ENCODE data around the gene NFASC.
A peak's percentile ranks its signal among the peaks of the same experiment; 100 is the strongest.

The NFASC gene

DNA sequence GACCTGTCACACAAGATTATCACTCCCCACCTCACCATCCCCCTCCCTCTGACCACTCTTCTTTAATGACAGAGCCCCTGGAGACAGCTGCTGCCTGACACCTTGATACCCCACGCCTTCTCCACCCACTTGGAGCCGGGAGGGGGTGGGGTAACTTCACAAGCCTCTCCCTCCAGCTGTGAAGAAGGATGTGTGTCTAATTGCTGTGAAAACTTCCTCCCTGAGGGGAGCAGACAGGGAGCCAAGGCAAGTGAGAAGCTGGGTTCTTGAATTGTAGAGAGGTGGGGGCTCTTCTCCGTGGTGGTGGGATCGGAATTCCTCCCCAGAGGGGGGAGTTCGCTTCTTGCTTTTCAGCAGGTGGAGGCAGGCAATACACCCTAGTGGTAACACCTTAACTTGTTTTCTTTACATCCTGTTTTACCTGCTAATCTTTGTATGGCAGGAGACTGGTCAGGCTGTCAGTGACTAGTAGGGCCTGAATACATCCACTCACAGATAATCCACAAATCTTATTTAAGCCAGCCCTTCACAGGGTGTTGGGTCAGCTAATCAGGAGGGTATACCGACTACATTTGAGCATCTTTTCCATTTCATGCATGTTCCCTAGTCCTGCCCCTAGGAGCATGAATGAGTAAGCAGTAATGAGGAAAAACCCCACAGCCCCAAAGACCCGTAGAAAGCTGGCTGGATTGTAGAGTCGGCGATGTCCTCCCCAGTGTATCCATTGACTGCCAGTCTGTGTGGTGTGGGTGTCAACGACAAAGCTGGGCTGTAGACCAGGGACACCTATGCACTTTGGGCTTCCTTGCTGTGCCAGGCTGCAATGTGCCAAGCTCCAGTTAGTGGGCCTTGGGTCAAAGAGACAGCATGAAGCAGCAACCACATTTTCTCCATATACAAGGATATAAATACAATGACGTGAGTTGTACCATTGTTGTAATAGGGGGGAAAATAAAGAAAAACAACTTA is 57.3 kb downstream of the NFASC start:
- DNase-seq (ENCODE audit: low read depth, low spot score), result peak; percentile 56

DNA sequence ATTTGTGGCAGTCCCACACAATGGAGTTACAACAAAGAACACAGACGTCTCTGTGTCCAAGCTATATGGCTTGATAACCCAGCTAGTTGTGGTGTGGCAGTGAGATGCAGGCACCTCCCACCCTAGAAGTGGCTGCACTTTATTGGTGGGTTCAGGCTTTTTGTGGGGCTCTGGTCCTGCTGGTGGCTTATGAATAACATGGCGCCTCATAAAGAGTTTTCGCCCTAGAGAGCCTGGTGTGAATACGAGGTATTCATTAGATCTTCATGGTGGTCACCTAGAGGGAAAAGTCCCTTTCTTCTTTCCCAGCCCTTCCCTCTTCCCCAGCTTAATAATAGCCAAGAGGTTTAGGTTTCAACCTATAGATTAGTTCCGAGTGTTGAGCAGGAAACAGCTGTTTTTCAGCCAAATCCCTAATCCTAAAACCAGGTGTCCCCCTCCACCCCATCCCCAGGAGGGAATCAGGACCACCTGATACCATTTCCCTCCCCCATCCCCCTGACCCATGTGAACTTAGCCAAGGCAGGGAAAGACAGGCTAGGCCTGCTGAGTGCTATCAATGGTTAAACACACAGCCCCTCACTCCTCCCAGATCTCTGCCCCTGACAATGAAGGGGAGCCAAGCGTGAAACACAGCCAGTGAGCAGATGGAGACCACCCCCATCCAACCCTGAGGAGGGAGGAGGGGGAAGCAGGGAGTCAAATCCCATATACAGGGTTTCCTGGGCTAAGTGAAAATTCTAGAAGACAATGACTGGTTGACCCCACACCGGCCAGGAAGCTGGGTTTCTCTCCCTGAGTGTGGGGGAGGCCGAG is 58.2 kb downstream of the NFASC start:
- DNase-seq (ENCODE audit: low read depth, low spot score), result no peak

DNA sequence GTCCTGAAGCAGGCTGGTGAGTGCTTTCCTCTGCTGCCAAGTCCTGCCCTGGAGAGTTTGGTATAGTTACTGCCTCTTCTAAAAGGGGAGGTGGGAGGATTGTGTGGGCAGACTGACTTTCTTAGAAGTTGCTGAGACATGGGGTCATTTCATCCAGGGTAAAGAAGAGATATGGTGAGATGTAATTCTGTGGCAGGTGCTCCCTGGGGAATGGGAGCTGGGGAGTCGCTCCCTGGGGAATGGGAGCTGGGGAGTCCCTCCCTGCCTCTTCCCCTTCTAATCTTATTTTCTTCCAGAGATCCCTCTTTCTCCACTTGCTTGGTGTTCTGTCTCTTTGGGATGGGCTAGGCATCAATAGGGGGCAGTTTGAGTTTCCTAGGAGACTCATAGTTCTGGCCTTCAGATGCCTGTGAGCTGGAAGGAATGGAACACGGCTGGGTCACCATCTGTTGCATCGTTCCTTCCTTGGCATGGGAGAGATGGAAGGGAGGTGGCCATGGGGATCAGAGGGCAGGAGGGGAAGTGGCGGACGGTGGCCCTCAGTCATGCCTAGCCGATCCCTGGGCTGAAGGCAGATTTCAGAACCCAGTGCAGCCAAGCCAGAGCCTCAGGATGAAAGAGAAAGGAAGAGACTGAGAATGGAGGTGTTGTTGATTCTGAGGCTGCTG is 59.0 kb downstream of the NFASC start:
- DNase-seq (ENCODE audit: low read depth, low spot score), result no peak

DNA sequence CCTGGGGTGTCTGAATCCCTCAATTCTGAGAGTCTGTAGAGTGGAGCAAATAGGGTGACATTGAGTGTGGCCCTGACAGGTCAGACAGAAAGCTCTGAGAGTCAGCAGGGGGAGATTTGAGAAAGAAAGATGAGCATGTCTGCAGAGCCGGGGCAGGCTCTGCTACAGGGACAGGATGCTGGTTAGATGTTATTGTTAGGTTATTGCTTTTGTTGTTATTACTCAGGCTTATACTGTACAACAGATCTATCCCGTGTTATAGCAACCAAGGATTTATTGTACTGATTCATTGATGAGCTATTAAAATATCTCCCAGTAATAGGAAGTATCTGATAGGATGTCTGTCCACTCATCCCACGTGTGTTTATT is 59.5 kb downstream of the NFASC start:
- DNase-seq (ENCODE audit: low read depth, low spot score), result no peak

DNA sequence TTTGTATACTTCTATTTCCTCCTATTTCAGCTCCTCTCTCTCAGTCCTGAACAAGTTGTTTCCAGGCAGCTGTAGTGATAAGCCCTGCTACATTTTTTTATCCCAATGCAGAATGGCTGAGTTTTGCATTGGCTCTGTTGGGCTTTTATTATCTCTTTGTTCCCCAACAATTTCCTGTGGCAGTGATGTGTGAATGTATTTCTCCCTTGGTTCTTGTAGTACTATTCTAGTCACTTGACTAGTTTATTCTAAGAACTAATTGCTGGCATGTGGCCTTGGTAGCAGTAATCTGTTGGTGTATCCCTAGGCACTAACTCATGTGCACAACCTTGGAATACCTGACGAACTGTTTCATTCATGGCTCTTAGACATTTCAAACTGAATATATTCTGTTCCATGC is 60.7 kb downstream of the NFASC start:
- no peak for DNase-seq (ENCODE audit: low read depth, low spot score)

DNA sequence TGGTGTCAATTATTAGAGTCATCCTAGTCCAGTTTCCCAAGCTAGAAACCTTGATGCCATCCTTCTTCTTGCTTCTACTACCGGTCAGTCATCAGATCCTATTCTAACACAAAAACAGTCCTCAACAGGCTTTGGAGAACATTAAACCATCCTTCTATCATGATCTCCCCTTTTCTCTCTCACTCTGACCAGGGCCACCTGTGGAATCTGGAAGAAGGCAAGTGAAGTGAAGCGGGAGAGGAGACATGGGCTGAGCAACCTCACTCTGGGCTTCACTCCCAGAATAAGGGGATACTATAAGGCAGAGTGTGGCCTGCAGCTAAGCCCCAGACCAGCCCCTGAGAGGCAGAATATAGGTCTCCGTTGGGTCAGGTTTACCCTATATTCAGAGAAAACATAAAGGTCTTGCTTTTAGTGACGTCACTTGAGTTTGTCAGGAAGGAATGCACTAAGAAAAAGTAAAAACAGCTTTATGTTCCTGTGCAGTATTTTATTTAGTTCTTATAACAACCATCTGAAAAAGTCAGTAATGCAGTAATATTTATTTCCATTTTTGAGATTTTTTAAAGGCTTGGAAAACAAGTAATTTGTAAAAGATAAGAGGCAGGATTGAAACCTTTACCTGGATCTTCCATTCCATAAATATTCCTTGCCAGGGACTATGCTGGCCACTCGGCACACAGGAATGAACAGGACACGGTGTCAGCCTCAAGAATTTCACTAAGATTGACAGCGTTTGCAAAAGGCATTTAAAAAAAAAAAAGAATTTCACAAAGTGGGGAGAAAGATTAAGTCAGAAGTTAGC is 61.3 kb downstream of the NFASC start:
- no peak for DNase-seq (ENCODE audit: low read depth, low spot score)

DNA sequence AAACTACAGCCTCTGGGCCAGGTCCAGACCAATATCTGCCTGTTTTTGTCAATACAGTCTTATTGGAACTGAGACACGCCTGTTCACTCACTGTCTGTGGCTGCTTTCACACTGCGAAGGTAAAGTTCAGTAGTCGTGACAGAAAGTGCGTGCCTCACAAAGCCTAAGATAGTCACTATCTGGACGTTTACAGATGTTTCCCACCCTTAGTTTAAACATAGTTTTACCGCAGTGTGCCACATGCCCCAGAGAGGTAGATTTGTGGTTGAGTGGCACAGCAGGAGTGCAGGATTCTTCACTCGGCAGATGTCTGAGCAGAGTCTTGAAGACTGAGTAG is 61.9 kb downstream of the NFASC start:
- DNase-seq (ENCODE audit: low read depth, low spot score), result no peak

DNA sequence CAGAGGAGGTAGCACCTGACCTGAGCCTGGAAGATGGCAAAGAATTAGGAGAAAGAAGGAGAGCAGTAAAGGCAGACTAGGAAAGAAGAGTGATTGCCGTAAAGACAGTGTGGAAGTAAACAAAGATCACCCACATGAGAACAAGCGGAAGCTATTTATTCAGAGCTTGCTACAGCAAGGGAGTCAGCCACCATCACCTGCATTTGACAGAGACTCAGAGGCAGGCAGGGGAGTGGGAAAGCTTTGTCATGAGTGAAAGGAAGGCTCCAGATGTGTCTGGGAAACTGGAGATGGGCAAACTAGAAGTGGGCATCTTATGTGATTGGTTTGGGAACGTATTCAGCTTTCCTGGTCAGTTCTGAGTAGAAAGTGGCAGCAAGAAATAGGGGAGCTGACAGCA is 64.5 kb downstream of the NFASC start:
- DNase-seq (ENCODE audit: low read depth, low spot score), result no peak

DNA sequence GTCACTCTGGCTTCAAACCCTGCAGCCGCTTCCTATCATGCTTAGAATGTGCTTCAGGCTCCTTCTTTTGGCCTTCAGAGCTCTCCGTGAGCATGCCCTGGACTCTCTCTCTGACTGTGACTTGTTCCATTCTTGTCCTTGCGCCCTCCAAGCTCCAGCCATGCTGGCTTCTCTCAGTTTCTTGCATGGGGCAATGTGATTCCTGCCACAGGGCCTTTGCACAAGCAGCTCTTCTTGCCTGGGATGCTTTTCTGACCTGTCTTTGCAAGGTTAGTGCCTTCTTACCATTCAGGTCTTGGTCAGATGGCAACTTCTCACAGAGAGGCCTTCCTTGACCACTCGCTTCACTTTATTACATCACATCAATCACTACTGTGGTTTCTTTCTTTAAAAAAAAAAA is 66.1 kb downstream of the NFASC start:
- no peak for DNase-seq (ENCODE audit: low read depth, low spot score)

DNA sequence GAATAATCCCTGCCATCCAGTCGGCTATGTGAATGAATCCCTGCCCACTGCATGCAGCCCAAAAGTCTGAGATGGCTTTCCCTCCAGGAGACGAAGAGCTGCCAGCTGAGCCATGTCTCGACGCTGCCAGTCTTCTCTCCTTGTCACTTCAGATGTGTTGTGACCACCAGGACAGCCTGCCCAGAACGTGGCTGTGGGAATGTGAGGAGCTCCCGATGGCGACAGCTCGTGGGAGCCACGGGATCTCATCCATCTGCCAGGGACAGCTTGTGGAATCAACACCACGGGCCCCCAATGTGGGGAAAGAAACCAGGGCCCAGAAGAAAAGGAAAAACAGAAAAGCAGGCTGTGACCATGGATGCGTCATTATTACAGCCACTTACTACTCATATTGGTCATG is 67.2 kb downstream of the NFASC start:
- DNase-seq (ENCODE audit: low read depth, low spot score), result no peak

DNA sequence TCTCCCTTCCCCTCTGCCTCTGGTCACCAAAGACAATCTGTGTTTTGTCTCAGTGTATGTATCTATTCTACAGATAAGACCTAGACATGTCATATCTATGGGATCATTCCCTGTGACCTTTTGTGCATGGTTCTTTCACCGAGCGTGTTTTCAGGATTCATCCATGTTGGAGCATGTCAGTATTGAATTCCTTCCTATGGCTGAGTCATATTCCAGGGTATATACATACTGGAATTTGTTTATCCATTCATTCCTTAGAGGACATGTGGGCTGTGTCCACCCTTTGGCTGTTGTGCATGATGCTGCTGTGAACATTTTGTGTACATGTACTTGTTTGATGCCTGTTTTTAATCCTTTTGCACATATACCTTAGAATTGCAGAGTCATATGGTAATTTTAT is 69.9 kb downstream of the NFASC start:
- no peak for DNase-seq (ENCODE audit: low read depth, low spot score)

DNA sequence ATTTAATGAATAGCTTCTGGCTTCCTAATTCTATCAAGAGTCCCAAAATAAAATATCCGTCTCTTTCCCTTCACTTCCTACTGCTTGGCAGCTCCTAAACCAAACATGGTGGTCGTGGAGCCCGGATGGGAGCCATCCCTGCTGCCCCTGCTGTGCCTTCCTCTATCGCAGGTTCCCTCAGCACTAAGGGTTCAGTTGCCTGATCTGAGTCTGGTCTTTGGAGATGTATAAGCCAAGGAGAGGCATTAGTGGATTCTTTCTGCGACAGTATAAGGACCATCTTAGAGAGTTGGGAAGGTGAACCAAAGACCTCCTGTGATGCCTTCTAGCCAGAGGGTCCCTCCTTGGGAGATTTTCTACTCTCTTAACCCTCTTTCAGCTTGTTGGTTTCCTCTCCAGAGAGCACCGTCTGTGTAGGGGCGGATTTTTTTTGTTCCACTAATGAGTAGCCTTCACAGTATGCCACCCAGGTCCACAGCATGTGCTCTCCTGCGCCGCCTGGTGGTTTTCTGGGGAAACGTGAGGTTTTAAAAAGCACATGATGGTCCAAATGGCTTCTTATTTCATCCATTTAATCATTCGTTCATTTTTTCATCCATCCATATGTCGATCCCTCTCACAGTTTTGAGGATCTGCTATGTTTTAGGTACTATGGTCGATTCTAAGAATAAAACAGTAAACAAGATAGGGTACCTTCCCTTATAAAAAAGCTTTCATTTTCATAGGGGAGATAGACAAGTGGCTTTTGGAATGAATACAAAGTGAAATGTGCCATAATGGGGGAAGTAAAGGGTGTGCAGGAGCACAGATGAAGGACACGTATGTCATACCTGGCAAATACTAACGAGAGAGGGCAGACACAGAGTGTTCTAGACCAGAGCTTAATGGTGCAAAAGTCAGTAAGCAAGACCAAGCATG is 71.0 kb downstream of the NFASC start:
- DNase-seq (ENCODE audit: low read depth, low spot score), result peak; percentile 50

DNA sequence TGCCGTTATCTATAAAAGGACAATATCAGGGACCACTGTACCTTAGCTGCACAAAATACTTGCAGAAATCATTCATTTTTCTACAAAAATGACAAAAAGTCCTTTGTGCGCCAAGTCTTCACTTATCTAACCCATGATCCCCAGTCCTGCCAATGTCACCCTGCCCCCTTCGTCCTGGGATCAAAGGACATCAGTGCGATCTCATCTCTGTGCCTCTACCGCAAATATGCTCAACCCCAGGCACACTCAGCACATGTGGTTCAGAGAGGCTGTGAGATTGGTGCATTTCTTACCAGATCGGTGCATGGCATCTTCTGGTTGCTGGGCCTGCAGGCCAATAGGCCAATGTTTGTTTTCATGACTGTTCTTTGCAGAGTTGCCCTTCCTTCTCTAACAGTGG is 72.8 kb downstream of the NFASC start:
- DNase-seq (ENCODE audit: low read depth, low spot score), result no peak

DNA sequence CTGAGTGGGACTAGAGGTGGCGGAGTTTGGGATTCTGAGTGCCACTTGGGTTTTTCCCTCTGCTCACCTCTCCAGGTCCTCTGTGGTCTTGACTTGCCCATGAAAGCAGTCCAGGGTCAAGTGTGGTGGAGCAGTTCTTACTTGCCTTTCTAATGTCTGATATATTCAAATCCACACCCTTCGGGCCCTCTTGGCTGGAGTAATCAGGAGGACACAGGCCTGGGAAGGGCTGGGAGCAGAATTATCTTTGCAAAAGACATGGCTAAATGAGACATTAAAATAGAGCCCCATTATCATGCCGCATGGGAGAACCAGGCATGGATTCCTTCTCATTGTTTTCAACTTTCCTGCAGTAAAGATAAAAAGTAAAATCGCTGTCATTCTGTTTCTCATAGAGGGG is 74.0 kb downstream of the NFASC start:
- DNase-seq (ENCODE audit: low read depth, low spot score), result no peak

DNA sequence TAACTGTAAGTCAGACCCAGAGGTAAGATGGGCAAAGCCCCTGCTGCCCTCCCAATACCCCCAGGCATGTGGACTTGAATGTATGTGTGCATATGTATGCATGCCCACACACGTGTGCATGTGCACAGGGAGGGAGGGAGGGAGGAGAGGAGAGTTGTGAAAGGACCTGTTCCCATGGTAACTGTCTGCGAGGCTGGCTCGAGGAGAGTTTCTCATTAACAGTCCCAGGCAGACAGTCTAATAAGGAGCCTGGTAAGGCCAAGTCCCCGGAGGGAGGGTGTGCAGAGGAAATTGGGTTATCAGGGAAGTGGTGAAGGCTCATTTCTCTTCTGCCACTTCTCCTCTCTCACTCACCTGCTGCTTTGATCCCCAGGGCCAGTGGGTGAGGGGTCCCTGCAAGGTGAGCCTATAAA is 74.9 kb downstream of the NFASC start:
- DNase-seq (ENCODE audit: low read depth, low spot score), result no peak

DNA sequence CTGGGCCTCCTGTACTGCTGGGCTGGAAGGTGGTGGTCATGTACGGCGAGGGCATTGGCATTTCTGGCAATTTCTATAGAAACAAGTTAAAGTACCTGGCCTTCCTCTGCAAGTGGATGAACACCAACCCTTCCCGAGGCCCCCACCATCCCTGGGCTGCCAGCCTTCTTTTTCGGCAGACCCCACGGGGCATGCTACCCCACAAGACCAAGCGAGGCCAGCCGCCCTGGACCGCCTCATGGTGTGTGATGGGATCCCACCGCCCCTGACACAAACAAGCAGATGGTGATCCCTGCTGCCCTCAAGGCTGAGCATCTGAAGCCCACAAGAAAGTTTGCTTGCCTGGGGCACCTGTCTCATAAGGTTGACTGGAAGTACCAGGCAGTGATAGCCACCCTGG is 76.0 kb downstream of the NFASC start:
- DNase-seq (ENCODE audit: low read depth, low spot score), result no peak

DNA sequence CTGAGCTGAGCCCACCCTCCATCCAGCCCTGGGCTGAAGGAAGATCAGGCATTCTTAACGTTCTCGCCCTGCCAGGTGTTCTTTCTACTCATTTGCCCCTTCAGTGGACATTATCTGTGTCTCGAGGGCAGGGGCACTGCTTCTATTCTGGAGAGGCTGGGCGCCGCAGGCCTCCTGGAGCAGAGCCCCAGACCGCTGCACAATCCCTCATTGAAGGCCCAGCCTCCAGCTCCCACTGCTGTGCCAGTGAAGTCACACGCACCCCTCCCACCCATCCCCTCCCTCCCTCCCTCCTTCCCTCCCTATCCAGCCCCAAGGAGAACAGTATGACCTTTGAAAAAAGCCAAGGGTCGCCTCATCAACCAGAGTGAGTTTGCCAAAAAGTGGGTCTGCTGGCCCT is 76.7 kb downstream of the NFASC start:
- DNase-seq (ENCODE audit: low read depth, low spot score), result no peak

DNA sequence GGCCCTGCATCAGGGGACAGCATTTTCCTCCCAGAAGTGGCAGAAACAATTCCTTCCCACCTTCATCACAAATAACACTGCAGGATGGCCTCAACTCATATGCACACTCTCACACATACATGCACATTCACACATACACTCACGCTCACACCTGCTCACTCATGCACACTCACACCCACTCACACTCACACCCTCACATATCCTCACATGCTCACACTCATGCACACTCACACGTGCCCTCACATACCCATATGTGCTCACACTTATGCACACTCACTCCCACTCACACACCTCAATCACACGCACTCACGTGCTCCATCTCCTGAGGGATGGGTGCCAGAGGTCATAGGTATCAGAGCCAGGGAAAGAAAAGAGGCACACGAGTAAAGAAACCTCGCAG is 77.1 kb downstream of the NFASC start:
- no peak for DNase-seq (ENCODE audit: low read depth, low spot score)

DNA sequence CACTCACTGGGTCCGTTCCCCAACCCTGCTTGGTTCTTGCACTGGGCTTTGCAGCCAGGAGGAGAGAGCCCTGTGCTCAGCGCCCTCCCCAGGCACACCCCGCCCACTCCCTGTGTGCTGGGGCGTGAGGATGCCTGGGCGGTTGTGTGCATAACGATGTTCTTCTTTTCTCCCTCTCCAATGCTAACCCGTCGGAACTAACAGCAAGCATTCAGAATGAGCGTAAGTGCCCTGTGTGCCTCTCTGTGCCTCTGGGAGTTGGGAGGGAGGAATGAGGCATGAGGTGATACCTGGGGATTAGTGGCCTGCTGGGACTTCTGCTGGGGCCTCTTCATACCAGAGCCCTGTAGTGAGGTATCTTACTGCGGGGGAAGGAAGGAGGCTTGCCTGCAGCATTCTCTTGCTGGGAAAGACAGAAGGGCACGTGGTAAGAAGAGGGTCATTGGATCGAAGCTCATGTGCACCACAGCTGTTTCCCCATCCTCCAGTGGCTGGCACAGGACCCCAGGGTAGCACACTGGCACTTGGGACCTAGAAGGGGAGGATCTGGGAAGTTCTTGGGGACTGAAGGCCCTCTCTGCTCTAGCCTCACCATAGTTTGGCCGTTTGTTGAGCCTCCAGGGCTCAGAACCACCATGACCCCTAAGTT is 79.8 kb downstream of the NFASC start:
- no peak for DNase-seq (ENCODE audit: low read depth, low spot score)

Measured in iPS DF 19.7 (cell line).